HCT116 (cell line): ENCODE results near the gene ENKD1. TPM values are rescaled to one million over a fixed set of nuclear protein-coding genes. Genes with fewer than 3 reads are reported as not detected.

Source experiments
- ATAC-seq: fragments of 200-7000 bp; cut with Tn5 transposase; 2 replicates; pipeline ENCODE4 v1.9.1; 2020; ENCODE audit warnings: mild to moderate bottlenecking, moderate library complexity
- BruUV-seq: library from RNA; stranded (reverse); fragments of 400-500 nt; replicated peaks from 2 replicates; lab custom pipeline; 2021; lab: Mats Ljungman, UMichigan
- CTCF ChIA-PET: fragments of 300-600 bp; sonication (Branson Sonifier 250); formaldehyde crosslinking; loops from one replicate; lab custom pipeline; 2021; ENCODE audit warnings: antibody characterized with exemption; lab: Charles Lee
- POLR2A ChIA-PET: fragments of 300-600, 350-600 bp; sonication (Branson Sonifier 250); formaldehyde crosslinking; loops from one replicate; lab custom pipeline; 2021; ENCODE audit warnings: antibody characterized with exemption; lab: Charles Lee
- RAD21 ChIA-PET, 2 experiments: fragments of 300-600 bp; sonication (Branson Sonifier 250); formaldehyde crosslinking; loops; one replicate each; lab custom pipeline; 2023; ENCODE audit warnings: low total read pairs in 2 of 2; ENCODE audit not compliant: uncharacterized antibody in 2 of 2, unreplicated experiment in 2 of 2, low non-redundant PET in 1 of 2; lab: Charles Lee
- DNase-seq: peaks from one replicate; pipeline ENCODE4 v3.0.0-alpha.2; 2010; ENCODE audit warnings: low read depth, low spot score
- H2AFZ ChIP-seq: fragments of 200-600 bp; shearing (Covaris generic), sonication (generic); 2 replicates; pipeline ENCODE4 v1.6.1; 2017; ENCODE audit warnings: low read depth, mixed run types, mixed read lengths, antibody characterized with exemption, low read length; ENCODE audit not compliant: poor library complexity, severe bottlenecking
- H3K27ac ChIP-seq: 2 replicates; pipeline ENCODE4 v1.5.1; 2012; ENCODE audit warnings: low read depth, low read length
- H3K27me3 ChIP-seq: fragments of 200-600 bp; sonication (generic); 2 replicates; pipeline ENCODE4 v1.6.1; 2016; ENCODE audit warnings: mixed run types, low read length, mixed read lengths; ENCODE audit not compliant: insufficient read depth
- H3K36me3 ChIP-seq, 2 experiments: fragments of 200-500 bp in 1 of 2; fragments of 200-600 bp in 1 of 2; sonication (Bioruptor generic) in 1 of 2; sonication (generic) in 1 of 2; 2 replicates each; pipeline versions ENCODE4 v1.5.1 to v1.6.1; 2014 to 2016; ENCODE audit warnings: low read length in 2 of 2, inconsistent platforms in 1 of 2, mixed read lengths in 1 of 2, mixed run types in 1 of 2; ENCODE audit not compliant: insufficient read depth in 2 of 2, control insufficient read depth in 1 of 2
- H3K4me1 ChIP-seq, 2 experiments: fragments of 200-600 bp in 1 of 2; sonication (generic) in 1 of 2; 2 replicates each; pipeline versions ENCODE4 v1.5.1 to v1.6.1; 2012 to 2017; ENCODE audit warnings: low read length in 2 of 2, inconsistent platforms in 1 of 2, mild to moderate bottlenecking in 1 of 2, mixed read lengths in 1 of 2, mixed run types in 1 of 2, moderate library complexity in 1 of 2; ENCODE audit not compliant: insufficient read depth in 2 of 2, control insufficient read depth in 1 of 2
- H3K4me2 ChIP-seq: fragments of 200-600 bp; sonication (generic); 2 replicates; pipeline ENCODE4 v1.6.1; 2017; ENCODE audit warnings: mixed run types, low read length, mixed read lengths
- H3K4me3 ChIP-seq, 2 experiments: fragments of 200-600 bp in 1 of 2; sonication (generic) in 1 of 2; replicated peaks in 1 of 2; 2 replicates each; pipeline ENCODE4 v1.5.1; 2011 to 2016; ENCODE audit warnings: low read length in 2 of 2, control low read depth in 1 of 2, low read depth in 1 of 2, mild to moderate bottlenecking in 1 of 2, mixed read lengths in 1 of 2, mixed run types in 1 of 2
- H3K79me2 ChIP-seq: fragments of 200-600 bp; sonication (generic); 2 replicates; pipeline ENCODE4 v1.6.1; 2017; ENCODE audit warnings: mild to moderate bottlenecking, mixed run types, low read length, moderate library complexity, mixed read lengths; ENCODE audit not compliant: insufficient read depth
- H3K9ac ChIP-seq: fragments of 200-600 bp; sonication (generic); 2 replicates; pipeline ENCODE4 v1.6.1; 2016; ENCODE audit warnings: low read length, mixed read lengths
- H3K9me2 ChIP-seq: fragments of 200-600 bp; sonication (generic), shearing (Covaris generic); 2 replicates; pipeline ENCODE4 v1.6.1; 2017; ENCODE audit warnings: mixed run types, mild to moderate bottlenecking, moderate library complexity; ENCODE audit not compliant: insufficient read depth
- H3K9me3 ChIP-seq, 2 experiments: fragments of 200-500 bp in 1 of 2; fragments of 200-600 bp in 1 of 2; sonication (Bioruptor generic) in 1 of 2; sonication (generic) in 1 of 2; 2 replicates each; pipeline ENCODE4 v1.6.1; 2014 to 2017; ENCODE audit warnings: low read length in 2 of 2, mixed read lengths in 2 of 2, inconsistent platforms in 1 of 2, low read depth in 1 of 2, mild to moderate bottlenecking in 1 of 2, mixed run types in 1 of 2, moderate library complexity in 1 of 2; ENCODE audit not compliant: control insufficient read depth in 1 of 2, insufficient read depth in 1 of 2
- H4K20me1 ChIP-seq: fragments of 200-600 bp; sonication (generic), shearing (Covaris generic); 2 replicates; pipeline ENCODE4 v1.6.1; 2017; ENCODE audit warnings: mixed run types, mild to moderate bottlenecking, moderate library complexity; ENCODE audit not compliant: insufficient read depth
- CBX3 ChIP-seq: IDR thresholded peaks from 2 replicates; pipeline ENCODE4 v1.6.1; 2012; ENCODE audit warnings: low read depth
- CEBPB ChIP-seq: IDR thresholded peaks from 2 replicates; pipeline ENCODE4 v1.6.1; 2012; ENCODE audit warnings: low read depth
- EGR1 ChIP-seq: IDR thresholded peaks from 2 replicates; pipeline ENCODE4 v1.6.1; 2012; ENCODE audit warnings: low read depth
- ELF1 ChIP-seq: IDR thresholded peaks from 2 replicates; pipeline ENCODE4 v1.6.1; 2012; ENCODE audit warnings: low read depth, borderline replicate concordance
- EZH2phosphoT487 ChIP-seq: fragments of 200-600 bp; IDR thresholded peaks from 2 replicates; pipeline ENCODE4 v1.6.1; 2018; ENCODE audit warnings: antibody characterized with exemption, borderline replicate concordance
- FOSL1 ChIP-seq: IDR thresholded peaks from 2 replicates; pipeline ENCODE4 v1.6.1; 2012; ENCODE audit warnings: low read depth
- JUND ChIP-seq: IDR thresholded peaks from 2 replicates; pipeline ENCODE4 v1.6.1; 2012
- POLR2A ChIP-seq: IDR thresholded peaks from 2 replicates; pipeline ENCODE4 v1.7.0; 2011; ENCODE audit warnings: borderline replicate concordance; ENCODE audit not compliant: insufficient read depth, insufficient read length; ENCODE audit errors: extremely low read depth
- POLR2AphosphoS5 ChIP-seq: IDR thresholded peaks from 2 replicates; pipeline ENCODE4 v1.6.1; 2011; ENCODE audit warnings: mild to moderate bottlenecking, low read depth, low read length, moderate library complexity
- RAD21 ChIP-seq: IDR thresholded peaks from 2 replicates; pipeline ENCODE4 v1.6.1; 2012; ENCODE audit warnings: low read depth, mild to moderate bottlenecking
- SIN3A ChIP-seq: IDR thresholded peaks from 2 replicates; pipeline ENCODE4 v1.6.1; 2012; ENCODE audit warnings: low read depth
- SP1 ChIP-seq: IDR thresholded peaks from 2 replicates; pipeline ENCODE4 v1.6.1; 2012; ENCODE audit warnings: low read depth
- SRF ChIP-seq: IDR thresholded peaks from 2 replicates; pipeline ENCODE4 v1.6.1; 2012; ENCODE audit warnings: low read depth
- TCF7L2 ChIP-seq: IDR thresholded peaks from 2 replicates; pipeline ENCODE4 v1.7.0; 2011; ENCODE audit warnings: borderline replicate concordance, inconsistent platforms; ENCODE audit not compliant: insufficient read depth, insufficient read length; ENCODE audit errors: extremely low read depth
- ZFX ChIP-seq: fragments of 450-650 bp; IDR thresholded peaks from 2 replicates; pipeline ENCODE4 v1.6.1; 2017
- intact Hi-C: fragments of 100-400 bp; cut with micrococcal nuclease; formaldehyde crosslinking; loops from 2 replicates; pipeline ENCODE4 v1.10.0; 2022
- total RNA-seq: library from RNA; stranded (reverse); gene quantifications from one replicate; pipeline ENCODE4 v1.2.1, GENCODE V29; 2021; ENCODE audit not compliant: unreplicated experiment
- TF ChIP-seq, protein P1 (sequence below): IDR thresholded peaks from 2 replicates; pipeline ENCODE4 v1.6.1; 2011; ENCODE audit warnings: mild to moderate bottlenecking, low read length, moderate library complexity; ENCODE audit not compliant: insufficient replicate concordance; ENCODE audit errors: extremely low read depth
- TF ChIP-seq, protein P2 (sequence below): IDR thresholded peaks from 2 replicates; pipeline ENCODE4 v1.6.1; 2012
- TF ChIP-seq, protein P3 (sequence below), 3 experiments: fragments of 200-600 bp in 1 of 3; sonication (generic) in 1 of 3; IDR thresholded peaks in 2 of 3; conservative IDR thresholded peaks in 1 of 3; 2 replicates each; pipeline ENCODE4 v1.5.1; 2012 to 2017; ENCODE audit warnings: low read depth in 2 of 3, low read length in 2 of 3, antibody characterized with exemption in 1 of 3, borderline replicate concordance in 1 of 3, control low read depth in 1 of 3, mild to moderate bottlenecking in 1 of 3, mixed read lengths in 1 of 3, mixed run types in 1 of 3, moderate library complexity in 1 of 3; ENCODE audit not compliant: insufficient read depth in 1 of 3
- TF ChIP-seq, protein P4 (sequence below): IDR thresholded peaks from 2 replicates; pipeline ENCODE4 v1.6.1; 2012

The ENKD1 gene
- total RNA-seq, 1 experiment from 2014 or later, result 16.8 TPM

DNA sequence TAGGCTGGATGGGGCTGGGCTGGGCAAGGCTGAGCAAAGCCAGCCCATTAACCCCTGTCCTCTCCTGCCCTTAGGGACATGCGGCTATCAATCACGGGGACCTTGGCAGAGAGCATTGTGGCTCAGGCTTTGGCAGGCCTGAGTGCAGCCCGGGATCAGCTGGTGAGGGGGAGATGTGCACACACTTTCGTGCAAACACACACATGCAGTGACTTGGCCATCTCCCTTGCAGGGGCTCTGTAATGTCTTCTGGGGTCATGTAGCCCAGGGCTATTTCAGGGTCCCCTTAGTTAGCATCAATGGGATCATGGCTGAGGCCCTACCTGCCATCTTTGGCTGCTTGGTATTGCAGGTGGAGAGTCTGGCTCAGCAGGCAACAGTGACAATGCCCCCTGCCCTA is 14.7 kb downstream of the ENKD1 start:
- H3K4me1 ChIP-seq, result peaks cover 0 to 11% of the 10 kb centered on the region in 2 experiments; a peak in 1 of 4 replicates
- H2AFZ ChIP-seq, result no peak overlapping the region
- no peak overlapping the region for H3K27ac ChIP-seq
- H3K4me3 ChIP-seq, result no peak overlapping the region
- H4K20me1 ChIP-seq, result no peaks in the 10 kb centered on the region
- H3K79me2 ChIP-seq, result peaks cover 2% of the 10 kb centered on the region; the same call in 1 of the 2 replicates
- CTCF ChIA-PET, result interaction anchor here (1.9 kb wide), 1 partner anchor 131 kb away, joined by 4 read pairs; no protein-coding TSS in a partner anchor
- no TSS peak for BruUV-seq
- no peaks in the 10 kb centered on the region for H3K9me2 ChIP-seq
- no peak for DNase-seq
- H3K27me3 ChIP-seq, result no peaks in the 10 kb centered on the region
- no peak for ATAC-seq
- H3K4me2 ChIP-seq, result no peak overlapping the region
- RAD21 ChIA-PET, result no interaction called here
- POLR2A ChIA-PET, result no interaction called here
- no peaks in the 10 kb centered on the region for H3K36me3 ChIP-seq
- TF ChIP-seq SP1 (no peak), RAD21 (no peak), POLR2AphosphoS5 (no peak), FOSL1 (no peak), ZFX (no peak), POLR2A (no peak), JUND (no peak), ELF1 (no peak), EGR1 (no peak), CEBPB (no peak), SRF (no peak), SIN3A (no peak), CBX3 (no peak), TCF7L2 (no peak), EZH2phosphoT487 (no peak)
- TF ChIP-seq, protein P1, sequence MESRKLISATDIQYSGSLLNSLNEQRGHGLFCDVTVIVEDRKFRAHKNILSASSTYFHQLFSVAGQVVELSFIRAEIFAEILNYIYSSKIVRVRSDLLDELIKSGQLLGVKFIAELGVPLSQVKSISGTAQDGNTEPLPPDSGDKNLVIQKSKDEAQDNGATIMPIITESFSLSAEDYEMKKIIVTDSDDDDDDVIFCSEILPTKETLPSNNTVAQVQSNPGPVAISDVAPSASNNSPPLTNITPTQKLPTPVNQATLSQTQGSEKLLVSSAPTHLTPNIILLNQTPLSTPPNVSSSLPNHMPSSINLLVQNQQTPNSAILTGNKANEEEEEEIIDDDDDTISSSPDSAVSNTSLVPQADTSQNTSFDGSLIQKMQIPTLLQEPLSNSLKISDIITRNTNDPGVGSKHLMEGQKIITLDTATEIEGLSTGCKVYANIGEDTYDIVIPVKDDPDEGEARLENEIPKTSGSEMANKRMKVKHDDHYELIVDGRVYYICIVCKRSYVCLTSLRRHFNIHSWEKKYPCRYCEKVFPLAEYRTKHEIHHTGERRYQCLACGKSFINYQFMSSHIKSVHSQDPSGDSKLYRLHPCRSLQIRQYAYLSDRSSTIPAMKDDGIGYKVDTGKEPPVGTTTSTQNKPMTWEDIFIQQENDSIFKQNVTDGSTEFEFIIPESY, result no peak
- TF ChIP-seq, protein P2, sequence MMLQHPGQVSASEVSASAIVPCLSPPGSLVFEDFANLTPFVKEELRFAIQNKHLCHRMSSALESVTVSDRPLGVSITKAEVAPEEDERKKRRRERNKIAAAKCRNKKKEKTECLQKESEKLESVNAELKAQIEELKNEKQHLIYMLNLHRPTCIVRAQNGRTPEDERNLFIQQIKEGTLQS, result no peak
- TF ChIP-seq, protein P3, sequence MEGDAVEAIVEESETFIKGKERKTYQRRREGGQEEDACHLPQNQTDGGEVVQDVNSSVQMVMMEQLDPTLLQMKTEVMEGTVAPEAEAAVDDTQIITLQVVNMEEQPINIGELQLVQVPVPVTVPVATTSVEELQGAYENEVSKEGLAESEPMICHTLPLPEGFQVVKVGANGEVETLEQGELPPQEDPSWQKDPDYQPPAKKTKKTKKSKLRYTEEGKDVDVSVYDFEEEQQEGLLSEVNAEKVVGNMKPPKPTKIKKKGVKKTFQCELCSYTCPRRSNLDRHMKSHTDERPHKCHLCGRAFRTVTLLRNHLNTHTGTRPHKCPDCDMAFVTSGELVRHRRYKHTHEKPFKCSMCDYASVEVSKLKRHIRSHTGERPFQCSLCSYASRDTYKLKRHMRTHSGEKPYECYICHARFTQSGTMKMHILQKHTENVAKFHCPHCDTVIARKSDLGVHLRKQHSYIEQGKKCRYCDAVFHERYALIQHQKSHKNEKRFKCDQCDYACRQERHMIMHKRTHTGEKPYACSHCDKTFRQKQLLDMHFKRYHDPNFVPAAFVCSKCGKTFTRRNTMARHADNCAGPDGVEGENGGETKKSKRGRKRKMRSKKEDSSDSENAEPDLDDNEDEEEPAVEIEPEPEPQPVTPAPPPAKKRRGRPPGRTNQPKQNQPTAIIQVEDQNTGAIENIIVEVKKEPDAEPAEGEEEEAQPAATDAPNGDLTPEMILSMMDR (IDR thresholded peaks at IDR 0.05 in 2 of 3, conservative IDR thresholded peaks at IDR 0.05 in 1 of 3; ENCODE audit: borderline replicate concordance in 1 of 3, insufficient read depth in 1 of 3, low read depth in 2 of 3, low read length in 2 of 3), result no peak
- TF ChIP-seq, protein P4, sequence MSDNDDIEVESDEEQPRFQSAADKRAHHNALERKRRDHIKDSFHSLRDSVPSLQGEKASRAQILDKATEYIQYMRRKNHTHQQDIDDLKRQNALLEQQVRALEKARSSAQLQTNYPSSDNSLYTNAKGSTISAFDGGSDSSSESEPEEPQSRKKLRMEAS, result no peak
- TF ChIP-seq, all 23 proteins: peak for 0
- intact Hi-C loops, result no loop called here
- Histone ChIP-seq H3K9me3 (no peaks in the 10 kb centered on the region), H3K9ac (no peak overlapping the region)
